Measurements from ENCODE around the gene FER1L5.

FER1L5 gene

DNA sequence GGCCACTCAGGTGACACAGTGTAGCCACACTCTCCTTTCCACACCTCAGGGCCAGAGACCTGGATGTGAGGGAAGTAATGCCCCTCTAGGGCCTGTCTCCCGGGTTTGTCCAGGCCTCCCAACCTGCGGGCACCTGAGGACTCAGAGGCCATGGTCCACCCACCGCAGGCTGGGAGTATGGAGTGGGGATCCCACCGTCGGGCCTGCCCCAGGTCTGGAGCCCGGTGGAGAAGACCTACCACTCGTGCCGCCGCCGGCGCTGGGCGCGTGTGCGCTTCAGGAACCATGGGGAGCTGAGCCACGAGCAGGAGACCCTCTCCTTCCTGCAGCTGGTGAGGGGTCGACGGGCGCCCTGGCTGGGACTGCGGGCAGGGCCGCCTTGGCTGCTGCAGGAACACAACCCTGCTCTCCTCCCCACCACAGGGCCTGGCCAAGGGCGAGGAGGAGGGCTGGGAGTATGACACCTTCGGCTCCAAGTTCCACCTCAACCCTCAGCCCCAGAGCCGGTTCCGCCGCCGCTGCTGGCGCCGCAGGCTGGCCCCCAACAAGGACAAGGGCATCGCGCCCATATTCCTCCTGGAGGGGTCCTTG lies 48.6 kb downstream of the FER1L5 start:
- FAIRE-seq: no peak
- DNase-seq (ENCODE audit: insufficient read length, low spot score): no peak
- TF ChIP-seq POLR2A (IDR thresholded peaks at IDR 0.05; ENCODE audit: low read depth, low read length): no peak
- TF ChIP-seq POLR2AphosphoS5 (IDR thresholded peaks at IDR 0.05; ENCODE audit: low read depth, low read length): no peak

- no peak for DNase-seq (ENCODE audit: insufficient read length, low spot score)
- FAIRE-seq: no peak
These were observed 49.8 kb downstream of the FER1L5 start for GRCh38 chr2:96692094-96692971.

GRCh38 chr2:96693286-96694200 lies 51.0 kb downstream of the FER1L5 start:
- FAIRE-seq (no peak), DNase-seq (ENCODE audit: insufficient read length, low spot score) (no peak)
- no peak for TF ChIP-seq POLR2AphosphoS5 (IDR thresholded peaks at IDR 0.05; ENCODE audit: low read depth, low read length)
- TF ChIP-seq POLR2A (IDR thresholded peaks at IDR 0.05; ENCODE audit: low read depth, low read length): no peak
- no peak for TF ChIP-seq POU2F2 (IDR thresholded peaks at IDR 0.05; ENCODE audit: low read depth, low read length)
- TF ChIP-seq SPI1 (IDR thresholded peaks at IDR 0.05; ENCODE audit: low read depth, low read length): no peak
- TF ChIP-seq TAF1 (IDR thresholded peaks at IDR 0.05; ENCODE audit: low read depth, low read length): no peak

More at GRCh38 chr2:96692094-96692971, 49.8 kb downstream of the FER1L5 start:
- TF ChIP-seq POLR2A (IDR thresholded peaks at IDR 0.05; ENCODE audit: low read depth, low read length) (no peak), PAX5 (IDR thresholded peaks at IDR 0.05; ENCODE audit: insufficient read depth, low read length, severe bottlenecking) (no peak), POU2F2 (IDR thresholded peaks at IDR 0.05; ENCODE audit: low read depth, low read length) (no peak), SPI1 (IDR thresholded peaks at IDR 0.05; ENCODE audit: low read depth, low read length) (no peak), TAF1 (IDR thresholded peaks at IDR 0.05; ENCODE audit: low read depth, low read length) (no peak), POLR2AphosphoS5 (IDR thresholded peaks at IDR 0.05; ENCODE audit: low read depth, low read length) (no peak)

- TF ChIP-seq SPI1 (IDR thresholded peaks at IDR 0.05; ENCODE audit: low read depth, low read length) (no peak), POLR2AphosphoS5 (IDR thresholded peaks at IDR 0.05; ENCODE audit: low read depth, low read length) (no peak), POU2F2 (IDR thresholded peaks at IDR 0.05; ENCODE audit: low read depth, low read length) (no peak), POLR2A (IDR thresholded peaks at IDR 0.05; ENCODE audit: low read depth, low read length) (no peak), PAX5 (IDR thresholded peaks at IDR 0.05; ENCODE audit: insufficient read depth, low read length, severe bottlenecking) (no peak), TAF1 (IDR thresholded peaks at IDR 0.05; ENCODE audit: low read depth, low read length) (no peak)
- no peak for DNase-seq (ENCODE audit: insufficient read length, low spot score)
- FAIRE-seq: no peak
These were observed 51.7 kb downstream of the FER1L5 start for GRCh38 chr2:96694279-96694678.

DNA sequence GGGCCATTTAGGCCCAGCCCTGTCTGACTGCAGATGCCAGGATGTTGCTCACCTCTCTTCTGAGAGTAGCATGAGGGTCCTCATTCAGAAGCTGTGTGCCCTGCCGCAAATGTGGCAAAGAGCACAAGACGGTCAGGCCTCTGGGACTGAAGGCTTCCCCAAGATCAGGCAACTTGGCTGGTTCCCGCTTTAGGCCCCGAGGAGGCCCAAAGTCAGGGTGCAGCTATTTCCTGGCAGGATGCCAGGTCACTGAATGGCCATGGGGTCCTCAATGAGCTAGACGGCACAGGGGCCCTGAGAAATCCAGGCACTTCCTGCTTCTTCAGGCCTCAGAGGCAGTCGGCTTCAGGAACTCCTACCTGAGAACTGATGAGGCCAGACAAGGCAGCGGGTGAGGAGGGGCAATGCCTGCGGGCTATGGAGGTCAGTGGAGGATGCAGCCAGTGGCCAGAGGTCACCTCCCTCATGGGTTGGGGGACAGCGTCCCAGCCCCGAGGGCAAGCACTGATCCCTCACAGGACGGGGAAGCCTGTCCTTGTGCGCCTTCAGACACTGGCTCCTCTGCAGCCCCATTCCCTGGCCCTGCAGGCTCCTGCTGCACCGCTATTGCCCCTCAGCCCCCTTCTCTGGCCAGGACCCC lies 52.4 kb downstream of the FER1L5 start:
- DNase-seq (ENCODE audit: insufficient read length, low spot score) (no peak), FAIRE-seq (no peak)
- TF ChIP-seq POU2F2 (IDR thresholded peaks at IDR 0.05; ENCODE audit: low read depth, low read length) (no peak), POLR2AphosphoS5 (IDR thresholded peaks at IDR 0.05; ENCODE audit: low read depth, low read length) (no peak), POLR2A (IDR thresholded peaks at IDR 0.05; ENCODE audit: low read depth, low read length) (no peak), SPI1 (IDR thresholded peaks at IDR 0.05; ENCODE audit: low read depth, low read length) (no peak), PAX5 (IDR thresholded peaks at IDR 0.05; ENCODE audit: insufficient read depth, low read length, severe bottlenecking) (no peak), TAF1 (IDR thresholded peaks at IDR 0.05; ENCODE audit: low read depth, low read length) (no peak)

DNA sequence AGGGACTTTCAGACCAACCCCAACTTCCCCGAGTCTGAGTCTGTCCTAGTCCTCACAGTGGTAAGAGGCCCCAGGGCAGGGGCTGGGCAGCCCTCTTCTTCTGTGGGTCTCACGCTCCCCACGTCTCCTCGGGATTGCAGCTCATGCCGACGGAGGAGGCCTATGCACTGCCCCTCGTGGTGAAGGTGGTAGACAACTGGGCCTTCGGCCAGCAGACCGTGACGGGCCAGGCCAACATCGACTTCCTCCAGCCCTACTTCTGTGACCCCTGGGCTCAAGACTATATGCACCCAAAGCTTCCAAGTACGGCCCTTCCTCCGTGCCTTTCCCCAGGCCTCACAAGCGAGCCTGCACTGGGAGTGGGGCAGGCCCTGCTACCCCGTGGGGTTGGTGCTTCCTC lies 53.0 kb downstream of the FER1L5 start:
- FAIRE-seq (no peak), DNase-seq (ENCODE audit: insufficient read length, low spot score) (no peak)
- TF ChIP-seq POU2F2 (IDR thresholded peaks at IDR 0.05; ENCODE audit: low read depth, low read length) (no peak), TAF1 (IDR thresholded peaks at IDR 0.05; ENCODE audit: low read depth, low read length) (no peak), POLR2AphosphoS5 (IDR thresholded peaks at IDR 0.05; ENCODE audit: low read depth, low read length) (no peak), POLR2A (IDR thresholded peaks at IDR 0.05; ENCODE audit: low read depth, low read length) (no peak), PAX5 (IDR thresholded peaks at IDR 0.05; ENCODE audit: insufficient read depth, low read length, severe bottlenecking) (no peak), SPI1 (IDR thresholded peaks at IDR 0.05; ENCODE audit: low read depth, low read length) (no peak)

DNA sequence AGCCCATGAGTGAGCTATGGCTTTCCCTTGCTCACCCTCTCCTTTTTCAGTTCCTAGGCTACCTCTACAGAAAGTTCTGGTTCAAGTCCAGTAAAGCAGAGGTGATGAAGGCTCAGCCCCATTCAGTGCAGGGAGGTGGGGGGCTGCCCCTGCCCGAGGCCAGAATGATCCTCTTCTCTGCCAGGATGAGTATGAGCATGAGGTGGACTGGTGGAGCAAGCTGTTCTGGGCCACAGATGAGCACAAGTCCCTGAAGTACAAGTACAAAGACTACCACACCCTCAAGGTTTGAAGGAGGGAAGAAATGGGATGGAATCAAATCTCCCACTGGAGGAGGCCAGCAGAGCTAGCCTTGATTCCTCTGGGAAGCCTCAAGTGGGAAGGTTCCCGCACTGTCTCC lies 54.9 kb downstream of the FER1L5 start:
- FAIRE-seq (no peak), DNase-seq (ENCODE audit: insufficient read length, low spot score) (no peak)
- no peak for TF ChIP-seq POLR2AphosphoS5 (IDR thresholded peaks at IDR 0.05; ENCODE audit: low read depth, low read length)
- no peak for TF ChIP-seq POU2F2 (IDR thresholded peaks at IDR 0.05; ENCODE audit: low read depth, low read length)
- TF ChIP-seq TAF1 (IDR thresholded peaks at IDR 0.05; ENCODE audit: low read depth, low read length): no peak
- TF ChIP-seq SPI1 (IDR thresholded peaks at IDR 0.05; ENCODE audit: low read depth, low read length): no peak
- TF ChIP-seq PAX5 (IDR thresholded peaks at IDR 0.05; ENCODE audit: insufficient read depth, low read length, severe bottlenecking): no peak

GRCh38 chr2:96698221-96698861 lies 55.8 kb downstream of the FER1L5 start:
- TF ChIP-seq POLR2A (IDR thresholded peaks at IDR 0.05; ENCODE audit: low read depth, low read length) (no peak), POU2F2 (IDR thresholded peaks at IDR 0.05; ENCODE audit: low read depth, low read length) (no peak), SPI1 (IDR thresholded peaks at IDR 0.05; ENCODE audit: low read depth, low read length) (no peak), PAX5 (IDR thresholded peaks at IDR 0.05; ENCODE audit: insufficient read depth, low read length, severe bottlenecking) (no peak), POLR2AphosphoS5 (IDR thresholded peaks at IDR 0.05; ENCODE audit: low read depth, low read length) (no peak), TAF1 (IDR thresholded peaks at IDR 0.05; ENCODE audit: low read depth, low read length) (no peak)

More at GRCh38 chr2:96698221-96698861, 55.8 kb downstream of the FER1L5 start:
- no peak for DNase-seq (ENCODE audit: insufficient read length, low spot score)
- no peak for FAIRE-seq

Data from GM12891 (cell line).